ENCODE data around the gene LDLRAD3. TPM values are rescaled to one million over a fixed set of nuclear protein-coding genes. Genes with fewer than 3 reads are reported as not detected.
"Not testable (repeated sequence)": the region's sequence is repeated elsewhere in the genome, so short reads cannot be mapped to it uniquely, and the experiment has no call there.

Gene LDLRAD3
- total RNA-seq, 1 donor from 2014 or later = 39.1 TPM

DNA sequence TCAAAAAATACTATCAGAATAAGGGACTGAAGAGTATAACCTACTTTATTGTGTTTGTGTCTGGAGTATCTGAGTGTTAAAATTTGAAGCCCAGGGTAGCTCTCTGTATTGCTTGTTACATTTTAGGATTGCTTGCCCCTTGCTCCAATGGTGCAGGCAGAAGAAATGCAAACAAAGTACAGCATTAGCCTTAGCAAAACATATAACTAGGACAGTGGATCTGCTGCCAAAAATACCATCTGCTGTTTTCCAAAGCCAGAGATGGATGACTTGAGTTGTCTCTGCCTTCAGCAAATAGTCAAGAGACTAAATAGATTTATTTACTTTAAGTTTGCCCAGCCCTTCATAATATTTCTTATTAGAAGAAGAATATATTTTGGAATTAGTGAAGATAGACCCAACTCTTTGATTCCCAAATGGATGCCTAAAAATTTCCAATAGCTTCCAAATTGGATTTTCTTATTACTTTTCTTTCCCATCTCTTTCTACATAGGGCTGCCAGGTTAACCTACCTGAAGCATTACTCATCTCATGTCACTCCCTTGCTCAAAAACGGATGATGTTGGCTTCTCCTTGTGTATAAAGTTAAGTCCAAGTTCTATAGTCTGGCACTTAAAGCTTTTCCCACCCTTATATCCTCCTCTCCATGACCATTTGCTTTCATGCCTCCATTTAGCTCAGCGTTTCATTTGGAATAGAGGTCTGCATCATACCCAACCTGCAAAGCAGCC, 66.3 kb downstream of the LDLRAD3 start:
- peaks cover 66% of the 10 kb centered on the region for H3K4me1 Mint-ChIP-seq
- H3K27me3 Mint-ChIP-seq (ENCODE audit: low read depth) = no peaks in the 10 kb centered on the region
- peak overlapping the region; percentile 55 for H3K27ac Mint-ChIP-seq
- H3K9me3 Mint-ChIP-seq = peaks cover 4% of the 10 kb centered on the region
- DNase-seq (ENCODE audit: low spot score in 2 of 2, unreplicated experiment in 2 of 2) = no peak
- TF ChIP-seq, protein P1, sequence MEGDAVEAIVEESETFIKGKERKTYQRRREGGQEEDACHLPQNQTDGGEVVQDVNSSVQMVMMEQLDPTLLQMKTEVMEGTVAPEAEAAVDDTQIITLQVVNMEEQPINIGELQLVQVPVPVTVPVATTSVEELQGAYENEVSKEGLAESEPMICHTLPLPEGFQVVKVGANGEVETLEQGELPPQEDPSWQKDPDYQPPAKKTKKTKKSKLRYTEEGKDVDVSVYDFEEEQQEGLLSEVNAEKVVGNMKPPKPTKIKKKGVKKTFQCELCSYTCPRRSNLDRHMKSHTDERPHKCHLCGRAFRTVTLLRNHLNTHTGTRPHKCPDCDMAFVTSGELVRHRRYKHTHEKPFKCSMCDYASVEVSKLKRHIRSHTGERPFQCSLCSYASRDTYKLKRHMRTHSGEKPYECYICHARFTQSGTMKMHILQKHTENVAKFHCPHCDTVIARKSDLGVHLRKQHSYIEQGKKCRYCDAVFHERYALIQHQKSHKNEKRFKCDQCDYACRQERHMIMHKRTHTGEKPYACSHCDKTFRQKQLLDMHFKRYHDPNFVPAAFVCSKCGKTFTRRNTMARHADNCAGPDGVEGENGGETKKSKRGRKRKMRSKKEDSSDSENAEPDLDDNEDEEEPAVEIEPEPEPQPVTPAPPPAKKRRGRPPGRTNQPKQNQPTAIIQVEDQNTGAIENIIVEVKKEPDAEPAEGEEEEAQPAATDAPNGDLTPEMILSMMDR (IDR thresholded peaks at IDR 0.05; ENCODE audit: unreplicated experiment) = no peak
- H3K4me3 Mint-ChIP-seq = no peak overlapping the region
- H3K36me3 Mint-ChIP-seq = peaks cover 9% of the 10 kb centered on the region

DNA sequence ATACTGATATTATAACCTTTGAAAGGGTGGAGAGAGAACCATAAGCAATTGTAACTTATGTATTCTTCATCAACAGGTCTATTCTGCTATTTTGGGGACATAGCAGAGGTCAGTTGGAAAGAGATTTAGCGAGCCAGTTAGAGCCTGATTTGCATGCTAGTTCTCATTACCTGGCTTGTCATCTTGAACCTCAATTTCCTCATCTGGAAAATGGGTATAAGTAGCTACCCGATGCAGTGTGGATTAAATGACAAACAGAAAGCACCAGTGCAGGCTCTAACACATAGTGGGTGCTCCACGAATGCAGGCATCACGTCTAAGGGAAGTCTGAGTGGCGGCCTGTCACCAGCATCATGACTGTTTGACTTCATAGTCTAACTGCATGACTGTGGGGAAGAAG, 67.7 kb downstream of the LDLRAD3 start:
- Mint-ChIP-seq H3K27ac (no peak overlapping the region), H3K4me1 (peaks cover 79% of the 10 kb centered on the region), H3K4me3 (no peak overlapping the region), H3K36me3 (no peaks in the 10 kb centered on the region), H3K9me3 (no peaks in the 10 kb centered on the region), H3K27me3 (ENCODE audit: low read depth) (no peaks in the 10 kb centered on the region)
- TF ChIP-seq, protein P1 (IDR thresholded peaks at IDR 0.05; ENCODE audit: unreplicated experiment) = no peak
- DNase-seq (ENCODE audit: low spot score in 2 of 2, unreplicated experiment in 2 of 2) = no peak

DNA sequence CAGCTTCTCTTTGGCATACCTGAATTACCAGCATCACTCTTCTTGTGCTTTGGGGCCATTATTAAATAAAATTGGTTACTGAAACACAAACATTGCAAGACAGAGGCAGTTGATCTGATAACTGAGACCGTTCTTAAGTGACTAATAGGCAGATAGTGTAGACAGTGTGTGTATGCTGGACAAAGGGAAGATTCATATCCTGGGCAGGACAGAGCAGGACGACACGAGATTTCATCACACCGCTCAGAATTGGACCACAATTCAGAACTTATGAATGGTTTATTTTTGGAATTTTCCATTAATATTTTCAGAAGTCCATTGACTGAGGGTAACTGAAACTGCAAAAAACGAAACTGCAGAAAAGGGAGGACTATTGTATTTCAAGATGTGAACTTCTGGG, 68.6 kb downstream of the LDLRAD3 start:
- no peaks in the 10 kb centered on the region for H3K36me3 Mint-ChIP-seq
- H3K27ac Mint-ChIP-seq = peak overlapping the region; percentile 58
- DNase-seq (ENCODE audit: low spot score in 2 of 2, unreplicated experiment in 2 of 2) = no peak
- H3K4me3 Mint-ChIP-seq = no peak overlapping the region
- H3K4me1 Mint-ChIP-seq = peaks cover 72% of the 10 kb centered on the region
- TF ChIP-seq, protein P1 (IDR thresholded peaks at IDR 0.05; ENCODE audit: unreplicated experiment) = no peak
- H3K27me3 Mint-ChIP-seq (ENCODE audit: low read depth) = no peaks in the 10 kb centered on the region
- H3K9me3 Mint-ChIP-seq = no peaks in the 10 kb centered on the region

DNA sequence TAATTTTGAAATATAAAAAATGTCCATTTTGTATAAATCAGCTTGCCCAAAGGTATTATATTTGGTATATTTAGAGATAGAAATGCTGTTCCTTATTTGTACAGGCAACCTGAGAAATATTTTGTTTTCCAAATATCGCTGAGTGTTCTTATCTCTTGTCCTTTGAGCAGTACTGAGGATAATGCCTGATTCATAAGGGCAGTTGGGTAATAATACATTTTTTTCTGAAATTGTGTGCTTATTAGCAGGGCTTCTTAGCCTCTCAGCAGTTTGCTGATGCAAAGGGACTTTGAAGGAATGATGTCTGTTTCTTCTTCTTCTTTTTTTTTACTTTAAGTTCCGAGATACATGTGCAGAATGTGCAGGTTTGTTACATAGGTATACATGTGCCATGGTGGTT, 69.1 kb downstream of the LDLRAD3 start:
- Mint-ChIP-seq H3K4me1 (peaks cover 67% of the 10 kb centered on the region), H3K36me3 (peaks cover 3% of the 10 kb centered on the region), H3K4me3 (no peak overlapping the region), H3K27ac (no peak overlapping the region), H3K27me3 (ENCODE audit: low read depth) (no peaks in the 10 kb centered on the region), H3K9me3 (no peaks in the 10 kb centered on the region)
- TF ChIP-seq, protein P1 (IDR thresholded peaks at IDR 0.05; ENCODE audit: unreplicated experiment) = no peak
- DNase-seq (ENCODE audit: low spot score in 2 of 2, unreplicated experiment in 2 of 2) = no peak

DNA sequence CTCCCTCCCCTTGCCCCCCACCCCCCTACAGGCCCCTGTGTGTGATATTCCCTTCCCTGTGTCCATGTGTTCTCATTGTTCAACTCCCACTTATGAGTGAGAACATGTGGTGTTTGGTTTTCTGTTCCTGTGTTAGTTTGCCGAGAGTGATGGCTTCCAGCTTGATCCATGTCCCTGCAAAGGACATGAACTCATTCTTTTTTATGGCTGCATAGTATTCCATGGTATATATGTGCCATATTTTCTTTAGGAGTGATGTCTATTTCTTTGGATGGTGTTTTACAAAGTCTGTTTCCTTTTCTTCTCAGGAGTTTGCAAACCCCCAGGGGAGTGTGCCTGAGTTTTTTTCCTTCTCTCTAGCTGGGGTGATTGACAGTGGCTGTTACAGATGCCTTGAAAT, 69.6 kb downstream of the LDLRAD3 start:
- not testable (repeated sequence) for H3K27ac Mint-ChIP-seq; H3K4me3 Mint-ChIP-seq; H3K36me3 Mint-ChIP-seq; H3K9me3 Mint-ChIP-seq; H3K27me3 Mint-ChIP-seq (ENCODE audit: low read depth); DNase-seq (ENCODE audit: low spot score in 2 of 2, unreplicated experiment in 2 of 2)
- peaks cover 65% of the 10 kb centered on the region for H3K4me1 Mint-ChIP-seq

DNA sequence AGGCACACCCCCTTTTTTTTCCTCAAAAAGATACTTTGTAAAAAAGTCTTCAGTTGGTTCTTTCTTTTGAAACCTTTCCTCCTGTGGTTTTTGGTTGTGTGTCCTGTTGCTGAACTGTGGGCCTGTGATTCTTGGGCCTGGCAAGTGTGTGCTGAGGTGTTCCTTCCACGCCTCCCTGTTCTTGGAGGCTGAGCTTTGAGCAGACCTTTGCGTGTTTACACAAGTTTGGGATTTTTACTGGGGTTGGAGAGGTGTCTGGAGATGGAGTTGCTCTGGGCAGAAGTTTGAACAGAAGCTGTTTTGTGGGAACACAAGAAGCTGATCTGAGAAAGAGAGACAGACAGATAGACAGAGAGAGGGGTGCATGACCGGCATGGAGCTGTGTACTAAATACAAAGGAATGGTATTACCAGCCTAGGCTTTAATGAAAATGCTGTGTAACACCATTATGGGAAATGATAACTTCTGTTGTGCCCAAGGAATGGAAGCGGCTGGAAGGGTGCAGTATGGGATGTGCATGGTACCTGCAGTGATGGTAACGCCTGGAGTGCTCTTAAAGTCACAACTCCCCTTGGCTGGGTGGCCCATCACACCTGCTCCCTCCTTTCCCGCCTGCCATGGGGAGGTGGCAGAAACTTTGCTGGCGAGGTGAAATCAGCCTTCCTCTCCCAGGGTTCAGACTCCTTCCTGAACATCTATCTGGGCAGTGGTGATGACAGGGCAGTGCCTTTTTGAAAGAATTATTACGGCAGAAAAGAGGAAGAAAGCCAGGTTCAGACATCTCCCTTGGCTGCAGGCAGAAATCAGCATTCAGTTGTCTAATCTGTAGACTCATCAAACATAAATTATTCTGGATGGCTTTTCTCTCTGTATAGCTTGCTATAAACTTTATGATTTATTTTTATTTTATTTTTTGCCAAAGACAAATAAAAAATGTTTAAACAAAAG, 70.4 kb downstream of the LDLRAD3 start:
- peaks cover 65% of the 10 kb centered on the region for H3K4me1 Mint-ChIP-seq
- H3K4me3 Mint-ChIP-seq = no peak overlapping the region
- H3K9me3 Mint-ChIP-seq = no peaks in the 10 kb centered on the region
- TF ChIP-seq, protein P1 (IDR thresholded peaks at IDR 0.05; ENCODE audit: unreplicated experiment) = no peak
- peaks cover 4% of the 10 kb centered on the region for H3K36me3 Mint-ChIP-seq
- no peaks in the 10 kb centered on the region for H3K27me3 Mint-ChIP-seq (ENCODE audit: low read depth)
- H3K27ac Mint-ChIP-seq = peak overlapping the region; percentile 61
- no peak for DNase-seq (ENCODE audit: low spot score in 2 of 2, unreplicated experiment in 2 of 2)
